HPDE6-E6E7 (cell line): ENCODE data around the gene ZGRF1.
"Not testable (repeated sequence)": the region's sequence is repeated elsewhere in the genome, so short reads cannot be mapped to it uniquely, and the experiment has no call there.

Source experiments
- DNase-seq: peaks from one replicate; pipeline ENCODE4 v3.0.0; 2011; ENCODE audit warnings: missing footprints; ENCODE audit errors: extremely low spot score

Gene ZGRF1

GRCh38 chr4:112557676-112558411, 78.9 kb downstream of the ZGRF1 start:
- no peak for DNase-seq

- not testable (repeated sequence) for DNase-seq
Measured at GRCh38 chr4:112554271-112554670, 82.4 kb downstream of the ZGRF1 start.

- peak; percentile 31 for DNase-seq
Measured at GRCh38 chr4:112552668-112553067, 84.0 kb downstream of the ZGRF1 start.

GRCh38 chr4:112550728-112551127, 86.0 kb downstream of the ZGRF1 start:
- no peak for DNase-seq

GRCh38 chr4:112546476-112546875, 90.2 kb downstream of the ZGRF1 start:
- no peak for DNase-seq

DNA sequence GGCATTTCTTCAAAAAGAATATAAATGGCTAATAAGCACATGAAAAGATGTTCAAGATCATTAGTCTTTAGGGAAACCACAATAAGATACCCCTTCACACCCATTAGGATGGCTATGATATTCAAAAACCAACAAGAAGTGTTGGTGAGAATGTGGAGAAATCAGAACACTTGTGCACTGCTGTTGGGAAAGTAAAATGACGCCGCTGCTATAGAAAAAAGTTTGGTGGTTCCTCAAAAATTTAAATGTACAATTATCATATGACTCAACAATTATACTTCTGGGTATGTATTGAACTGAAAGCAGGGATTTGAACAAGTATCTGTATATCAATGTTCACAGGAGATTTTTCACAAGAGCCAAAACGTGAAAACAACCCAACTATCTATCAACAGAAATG, 91.4 kb downstream of the ZGRF1 start:
- DNase-seq = no peak

GRCh38 chr4:112540695-112541094, 96.0 kb downstream of the ZGRF1 start:
- DNase-seq = no peak

DNA sequence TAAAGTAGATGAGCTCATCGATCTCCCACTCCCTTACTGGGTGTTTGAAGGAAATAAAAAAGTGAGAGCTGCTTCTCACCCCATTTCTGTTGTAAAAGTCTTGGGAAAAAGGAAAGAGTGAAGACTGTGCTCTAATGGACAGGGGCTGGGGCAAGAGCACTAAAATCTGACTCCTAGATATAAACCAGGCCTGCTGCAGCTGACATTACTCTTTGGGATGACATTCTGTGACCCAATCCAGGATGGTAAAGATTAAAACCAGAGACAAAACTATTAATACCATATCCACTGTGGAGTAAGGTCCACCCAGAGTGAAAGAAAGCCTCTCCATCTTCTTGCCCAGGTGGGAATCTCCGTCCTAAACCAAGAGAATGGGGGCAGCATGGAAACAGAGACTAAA, 100.6 kb downstream of the ZGRF1 start:
- no peak for DNase-seq

DNA sequence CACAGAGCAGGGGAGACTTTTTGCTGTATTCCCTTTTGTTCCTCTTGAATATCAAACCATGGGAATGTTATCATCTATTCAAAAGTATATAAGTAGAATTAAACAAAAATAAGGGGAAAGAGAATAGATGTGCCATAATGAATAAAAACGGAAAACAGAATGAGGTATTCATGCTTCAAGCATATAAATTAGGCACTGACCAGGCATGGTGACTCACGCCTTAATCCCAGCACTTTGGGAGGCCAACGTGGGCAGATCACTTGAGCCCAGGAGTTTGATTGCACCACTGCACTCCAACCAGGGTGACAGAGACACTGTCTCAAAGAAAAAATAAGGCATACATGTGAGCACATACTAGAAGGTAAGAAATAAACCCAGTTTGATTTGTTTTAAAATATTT, 104.4 kb downstream of the ZGRF1 start:
- no peak for DNase-seq

DNA sequence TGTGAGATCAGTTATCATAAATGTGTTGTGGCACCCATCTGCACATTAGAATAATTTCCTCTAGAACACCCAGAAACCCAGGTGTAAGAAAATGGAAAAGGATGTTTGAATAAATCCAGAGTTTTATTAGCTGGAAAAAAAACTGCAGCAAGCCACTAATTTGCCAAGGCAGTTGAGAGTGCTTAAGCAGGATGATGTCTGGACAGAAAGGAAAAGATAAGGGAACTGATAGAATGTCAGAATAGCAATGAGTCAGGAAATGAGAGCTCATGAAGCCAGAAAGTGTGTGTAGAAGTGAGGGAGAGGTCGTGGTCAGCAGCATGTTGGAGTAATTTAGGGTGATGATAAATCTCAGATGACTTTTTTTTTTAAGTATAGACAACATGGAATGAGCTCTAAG, 105.6 kb downstream of the ZGRF1 start:
- DNase-seq = no peak

DNA sequence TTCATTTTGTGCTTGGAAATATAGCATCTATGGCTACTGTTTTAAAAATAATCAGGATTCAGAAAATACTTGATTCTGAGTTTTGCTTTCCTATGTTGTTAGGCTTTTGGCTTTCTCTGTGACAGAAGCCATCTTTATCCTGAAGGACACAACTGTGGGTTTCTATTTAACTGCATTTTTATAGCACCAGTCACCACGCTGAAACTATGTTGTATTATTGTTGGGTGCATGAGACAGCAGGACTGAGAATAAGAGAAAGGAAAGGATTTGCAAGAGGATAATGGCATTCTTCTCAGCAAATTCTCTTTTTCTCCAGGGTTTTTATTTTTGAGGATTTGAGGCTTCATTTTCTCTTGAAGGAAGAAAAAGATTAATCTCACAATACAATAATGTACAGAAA, 110.6 kb downstream of the ZGRF1 start:
- DNase-seq = no peak

DNA sequence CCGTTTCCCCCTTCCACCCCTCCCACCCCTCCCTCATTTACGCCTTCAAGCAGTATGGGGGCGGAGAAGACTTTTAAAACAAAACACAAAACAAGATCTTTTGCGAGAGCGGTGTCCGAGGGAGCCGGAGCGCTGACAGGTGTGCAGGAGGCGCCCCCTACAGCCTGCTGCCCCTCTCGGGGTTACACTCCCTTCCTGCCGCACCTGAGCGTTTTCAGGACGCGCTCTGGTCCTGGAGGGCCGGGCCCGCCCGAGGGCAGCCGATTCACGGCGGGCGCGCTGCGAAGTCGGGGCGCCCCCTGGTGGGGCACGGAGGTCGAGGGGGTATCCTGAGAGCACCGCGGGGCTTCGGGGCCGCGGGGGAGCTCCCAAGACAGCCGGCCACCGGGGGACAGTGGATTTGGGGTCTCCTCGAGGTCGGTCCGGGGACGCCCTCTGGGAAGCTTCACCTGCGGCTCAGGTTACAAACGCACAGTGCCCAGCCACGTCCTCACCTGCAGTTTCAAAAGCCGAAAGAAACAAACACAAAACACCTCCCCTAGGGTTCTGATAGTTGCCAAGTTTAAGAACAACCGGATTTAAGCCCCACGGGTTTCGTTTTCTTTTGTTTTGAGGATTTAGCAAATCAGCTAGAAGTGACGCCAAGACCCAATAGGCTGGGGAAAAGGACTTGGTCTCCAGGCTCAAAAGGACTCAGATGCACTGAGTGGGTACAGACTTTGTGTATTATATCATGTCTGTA, 112.8 kb downstream of the ZGRF1 start:
- no peak for DNase-seq

GRCh38 chr4:112523008-112523721, 113.5 kb downstream of the ZGRF1 start:
- DNase-seq = no peak

DNA sequence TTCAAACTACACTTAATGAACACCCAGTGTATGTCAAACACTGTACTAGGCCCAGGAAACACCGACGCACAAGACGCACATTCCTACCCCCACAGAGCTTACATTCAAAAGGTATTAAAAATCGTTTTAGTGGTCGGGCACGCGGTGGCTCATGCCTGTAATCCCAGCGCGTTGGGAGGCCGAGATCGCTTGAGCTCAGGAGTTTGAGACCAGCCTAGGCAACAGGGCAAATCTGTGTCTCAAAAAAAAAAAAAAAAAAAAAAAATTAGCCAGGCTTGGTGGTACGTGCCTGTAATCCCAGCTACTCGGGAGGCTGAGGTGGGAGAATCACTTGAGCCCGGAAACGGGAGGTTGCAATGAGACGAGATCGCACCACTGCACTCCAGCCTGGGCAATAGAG, 114.3 kb downstream of the ZGRF1 start:
- not testable (repeated sequence) for DNase-seq

- no peak for DNase-seq
Measured at GRCh38 chr4:112521123-112522023, 115.3 kb downstream of the ZGRF1 start.

DNA sequence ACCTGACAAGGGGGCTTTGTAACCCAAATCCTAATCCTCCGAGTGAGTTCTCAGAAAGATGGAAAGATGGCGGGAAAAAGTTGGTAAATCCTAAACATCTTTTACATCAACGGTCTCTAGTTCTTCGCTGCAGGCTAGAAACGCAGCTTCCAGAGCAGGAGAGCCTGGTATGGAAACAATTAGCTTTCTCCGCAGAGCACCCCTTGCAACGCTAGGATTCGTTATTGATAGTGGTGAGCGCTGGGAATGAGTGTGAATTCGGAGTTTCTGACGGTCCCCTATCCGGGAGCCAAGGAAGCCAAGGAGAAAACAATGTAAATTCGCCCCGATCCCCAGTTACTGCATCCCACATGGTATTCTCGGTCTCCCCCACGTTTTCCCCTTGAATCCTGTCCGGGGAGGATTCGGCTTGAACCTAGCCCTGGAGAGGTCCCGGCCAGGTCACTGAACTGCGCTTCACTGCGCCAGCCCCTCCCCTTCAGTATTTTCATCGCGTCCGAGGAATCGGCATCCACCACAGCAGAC, 116.0 kb downstream of the ZGRF1 start:
- DNase-seq = no peak

DNA sequence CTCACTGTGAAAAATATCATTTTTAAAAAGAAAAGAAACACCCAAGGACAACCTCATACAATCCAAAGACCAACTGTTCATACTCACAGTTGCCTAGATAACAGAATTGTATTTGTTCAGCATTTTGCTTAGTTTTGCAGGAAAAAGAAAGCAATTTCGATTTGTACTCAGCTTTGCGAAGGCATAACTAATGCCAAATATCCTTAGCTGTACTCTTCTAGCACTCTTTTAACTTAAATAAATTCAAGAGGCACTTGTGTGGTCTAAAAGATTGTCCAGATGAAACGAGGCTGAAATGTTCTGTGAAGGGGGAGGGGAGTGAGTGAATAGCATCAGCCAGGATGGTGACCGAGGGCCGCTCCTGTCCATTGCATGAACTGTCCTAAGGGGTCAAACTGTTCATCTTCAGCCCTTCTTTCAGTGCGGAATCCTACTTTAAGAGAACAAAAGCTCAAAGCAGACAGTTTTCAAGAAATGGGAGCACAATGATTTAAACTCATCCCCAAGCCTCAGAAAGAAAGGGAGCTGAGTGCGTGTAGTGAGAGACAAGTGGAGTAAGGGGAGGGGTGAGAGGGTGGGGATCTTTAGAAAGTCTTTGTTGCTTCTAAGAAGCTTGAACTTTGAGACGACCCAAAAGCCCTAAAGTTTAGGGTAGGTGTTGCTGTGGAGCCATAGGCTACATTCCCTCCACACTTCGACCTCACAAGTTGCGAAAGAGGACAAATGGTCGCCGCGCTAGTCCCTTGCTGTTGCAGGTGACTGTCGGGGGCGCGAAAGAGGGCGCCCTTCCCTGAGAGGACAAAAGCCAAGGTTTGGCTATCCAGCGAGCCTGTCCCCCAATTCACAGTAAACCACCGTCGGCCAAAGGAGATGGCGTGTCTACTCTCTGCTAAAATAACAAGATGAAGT, 116.8 kb downstream of the ZGRF1 start:
- DNase-seq = no peak

DNA sequence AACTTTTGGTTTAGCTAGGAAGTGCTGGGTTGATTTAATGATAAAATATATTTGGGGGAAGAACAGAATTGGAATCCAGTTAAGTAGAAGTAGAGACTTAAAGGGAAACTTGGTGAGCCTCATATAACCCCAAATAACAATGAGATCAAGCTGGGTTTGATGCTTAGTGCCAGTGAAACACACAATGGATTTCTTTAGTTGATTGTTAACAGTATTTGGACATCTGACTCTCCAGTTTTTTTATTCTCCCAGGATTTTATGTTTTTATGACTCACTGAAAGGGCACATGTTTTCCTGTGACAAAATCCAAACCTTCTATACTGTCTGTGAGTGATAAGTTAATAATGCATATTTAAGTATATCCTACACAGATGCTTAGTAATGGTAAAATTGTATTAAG, 118.0 kb downstream of the ZGRF1 start:
- DNase-seq = no peak

DNA sequence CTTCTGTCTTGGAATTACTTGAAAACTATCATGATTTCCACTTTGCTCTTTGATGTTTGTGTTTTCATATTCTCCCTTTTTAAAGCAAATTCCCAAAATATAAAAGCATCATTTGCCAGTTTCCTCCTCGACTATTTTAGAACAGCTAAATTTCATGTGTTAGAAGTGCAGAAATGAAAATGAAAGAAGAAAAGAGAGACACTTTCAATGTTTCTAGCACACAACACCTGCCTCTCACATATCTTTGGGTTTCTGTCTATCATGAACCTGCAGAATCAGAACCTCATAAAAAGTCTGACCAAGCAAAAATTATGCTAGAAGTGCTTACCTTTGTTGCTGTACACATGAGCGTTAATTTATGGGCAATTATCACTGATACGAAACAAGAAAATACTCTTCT, 118.8 kb downstream of the ZGRF1 start:
- DNase-seq = no peak

- DNase-seq = no peak
Measured at GRCh38 chr4:112517067-112517634, 119.6 kb downstream of the ZGRF1 start.
